Activated effector memory CD4-positive, alpha-beta T cell treated with Interleukin-2 at 50 U/mL for 16 hours (primary cell): ENCODE results near the gene GNRHR.

Source experiments
- DNase-seq: peaks from one replicate; pipeline ENCODE4 v3.0.0-alpha.2; 2020

The GNRHR gene

DNA sequence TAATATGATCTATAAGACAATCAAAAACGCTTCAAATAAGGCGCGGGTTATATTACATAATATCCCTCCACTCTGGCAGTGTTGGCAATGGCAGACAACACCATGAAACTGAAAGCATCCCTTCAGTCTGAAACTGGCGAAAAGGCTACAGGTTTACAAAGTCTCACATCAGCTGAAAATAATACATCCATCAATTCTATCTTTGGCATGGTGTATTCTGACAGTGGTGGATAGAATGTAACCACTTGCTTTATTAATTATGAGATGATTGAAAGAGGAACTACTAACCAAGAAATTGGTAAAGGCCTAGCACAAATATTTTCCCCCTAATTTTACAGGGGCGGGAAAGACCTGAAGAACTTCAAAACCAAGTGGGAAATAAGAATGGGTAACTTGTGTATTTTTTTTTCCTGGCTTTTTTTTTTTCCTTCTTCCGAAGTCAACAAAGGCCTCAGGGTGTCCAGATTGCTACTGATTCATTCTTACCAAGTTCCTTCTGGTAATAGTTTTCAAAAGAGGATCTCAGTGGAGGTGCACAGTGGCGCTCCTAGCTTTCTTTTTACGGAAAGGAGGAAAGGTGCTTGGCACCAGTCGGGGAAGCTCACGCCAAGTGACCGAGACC is 54.0 kb downstream of the GNRHR start:
- no peak for DNase-seq

DNA sequence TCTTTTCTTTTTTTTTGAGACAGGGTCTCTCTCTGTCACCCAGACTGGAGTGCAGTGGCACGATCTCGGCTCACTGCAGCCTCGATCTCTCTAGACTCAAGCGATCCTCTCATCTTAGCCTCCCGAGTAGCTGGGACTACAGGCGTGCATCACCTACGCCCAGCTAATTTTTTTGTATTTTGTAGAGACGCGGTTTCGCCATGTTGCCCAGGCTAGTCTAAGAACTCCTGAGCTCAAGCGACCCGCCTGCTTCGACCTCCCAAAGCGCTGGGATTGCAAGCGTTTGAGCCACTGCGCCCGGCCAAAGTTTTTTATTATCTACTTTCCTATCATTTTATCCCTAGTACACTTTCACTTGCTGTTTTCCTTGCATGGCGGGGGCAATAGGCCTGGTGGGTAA is 54.6 kb downstream of the GNRHR start:
- DNase-seq: no peak

DNA sequence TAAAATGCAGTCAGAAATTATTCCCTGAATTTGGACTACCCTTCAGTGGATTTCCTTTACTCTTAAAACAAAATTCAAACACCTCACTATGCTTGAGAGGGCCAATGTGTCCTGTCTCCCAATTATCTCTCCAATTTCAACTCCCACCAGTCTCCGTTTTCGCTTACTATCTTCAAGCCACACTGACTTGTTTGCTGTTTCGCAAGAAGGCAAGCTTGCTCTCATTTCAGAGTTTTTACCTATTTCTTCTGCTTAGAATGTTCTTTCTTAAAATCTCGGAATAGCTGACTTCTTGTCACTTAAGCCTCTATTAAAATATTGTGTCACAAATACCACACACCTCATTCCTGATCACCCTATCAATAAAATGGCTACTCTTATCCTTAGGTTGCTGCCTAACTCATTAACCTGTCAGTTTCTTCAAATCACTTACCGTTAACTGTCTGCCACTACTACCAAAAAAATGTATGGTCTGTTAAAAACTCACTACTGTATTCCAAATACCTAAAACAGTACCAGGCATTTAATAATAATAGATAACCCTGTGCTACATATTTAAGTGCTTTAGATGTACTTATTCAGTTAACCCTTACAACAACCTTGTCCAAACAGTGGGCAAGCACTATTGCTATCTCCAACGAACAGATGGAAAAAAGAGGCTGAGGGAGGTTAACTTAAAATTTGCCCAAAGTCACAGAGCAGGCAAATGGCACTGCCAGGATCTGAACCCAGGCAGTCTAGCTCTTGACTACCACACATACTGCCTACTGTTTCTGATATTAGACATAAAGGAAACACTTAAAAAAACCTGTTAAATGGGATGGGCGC is 56.1 kb downstream of the GNRHR start:
- DNase-seq: no peak

DNA sequence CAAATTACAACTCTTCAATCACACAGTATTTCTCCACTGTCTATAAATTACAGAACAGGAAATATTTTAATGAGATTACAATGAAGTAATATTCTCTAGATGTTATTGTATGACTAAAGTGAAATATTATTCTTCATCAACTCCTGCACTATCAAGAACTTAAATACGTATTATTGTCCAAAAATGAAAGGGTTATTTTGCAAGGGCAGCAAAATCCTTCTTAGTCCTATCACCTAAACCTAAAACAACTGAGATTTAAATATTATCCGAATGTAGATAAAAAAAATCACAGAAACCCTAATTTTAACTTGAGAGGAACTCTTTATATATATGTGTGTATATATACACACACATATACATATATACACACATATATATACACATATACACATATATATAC is 58.1 kb downstream of the GNRHR start:
- no peak for DNase-seq

DNA sequence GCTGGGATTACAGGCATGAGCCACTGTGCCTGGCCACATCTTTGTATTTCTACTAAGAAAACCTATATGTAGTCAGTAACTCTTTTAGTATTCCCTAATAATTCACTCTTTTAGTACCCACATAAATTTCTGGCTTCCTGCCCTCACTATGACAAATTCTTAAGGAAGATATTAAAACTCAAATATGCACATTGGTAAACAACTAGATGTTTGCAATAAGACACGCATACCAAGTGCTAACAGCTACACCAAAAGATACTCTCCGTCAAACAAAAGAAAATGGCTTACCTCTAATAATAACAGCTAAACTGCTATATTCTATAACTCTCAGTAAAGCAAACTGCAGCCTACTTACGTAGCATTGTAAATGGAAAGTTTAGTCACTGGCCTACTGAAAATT is 59.5 kb downstream of the GNRHR start:
- no peak for DNase-seq

DNA sequence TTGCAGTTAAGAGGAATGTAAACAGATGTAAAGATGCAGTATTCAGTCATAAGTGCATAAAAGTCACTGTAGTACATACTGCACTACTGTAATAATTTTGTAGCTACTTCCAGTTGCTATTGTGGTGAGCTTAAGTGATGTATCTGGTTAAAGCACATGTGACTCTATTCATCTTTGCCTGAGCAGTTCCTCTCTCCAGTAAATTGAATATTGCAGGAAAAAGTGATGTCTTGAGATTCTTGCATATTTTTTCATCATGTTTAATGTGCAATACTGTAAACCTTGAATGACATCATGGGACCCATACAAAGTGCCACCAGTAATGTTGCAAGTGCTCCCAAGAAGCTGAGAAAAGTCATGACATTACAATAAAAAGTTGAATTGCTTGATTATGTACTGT is 62.9 kb downstream of the GNRHR start:
- DNase-seq: no peak
